ENCODE measurements around the gene PNPLA7.
"Not testable (repeated sequence)": the region's sequence is repeated elsewhere in the genome, so short reads cannot be mapped to it uniquely, and the experiment has no call there.

Gene PNPLA7

DNA sequence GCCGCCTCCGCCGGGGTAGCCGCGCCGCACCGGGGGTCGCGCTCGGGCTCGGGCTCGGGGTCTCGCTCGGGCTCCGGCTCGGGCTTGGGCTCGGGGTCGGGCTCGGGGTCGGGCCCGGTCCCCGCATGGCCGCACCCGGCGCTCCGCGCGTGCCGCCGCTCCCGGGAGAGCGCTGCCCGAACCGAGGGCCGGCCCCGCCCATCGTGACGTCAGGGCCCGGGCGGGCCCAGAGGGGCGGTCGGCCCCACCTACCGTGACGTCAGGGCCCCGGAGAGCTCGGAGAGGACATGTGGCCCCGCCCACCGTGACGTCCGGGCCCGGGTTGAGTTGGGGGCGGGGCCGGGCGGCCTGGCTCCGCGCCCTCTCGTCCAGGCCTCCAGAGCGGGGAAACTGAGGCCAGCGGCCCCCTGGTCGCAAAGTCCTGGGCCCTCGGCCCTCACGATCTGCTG lies 91.0 kb downstream of the PNPLA7 start, which contains the start of gene NSMF:
TSS of gene NSMF (minus strand) at position 183 of the 449 bp plus-strand sequence. CDS start 232 bp downstream, outside the sequence.
- intact Hi-C loops (cut with DNase I) = no loop called here
- DNase-seq = peak; percentile 84 to 99 (median 97)

DNA sequence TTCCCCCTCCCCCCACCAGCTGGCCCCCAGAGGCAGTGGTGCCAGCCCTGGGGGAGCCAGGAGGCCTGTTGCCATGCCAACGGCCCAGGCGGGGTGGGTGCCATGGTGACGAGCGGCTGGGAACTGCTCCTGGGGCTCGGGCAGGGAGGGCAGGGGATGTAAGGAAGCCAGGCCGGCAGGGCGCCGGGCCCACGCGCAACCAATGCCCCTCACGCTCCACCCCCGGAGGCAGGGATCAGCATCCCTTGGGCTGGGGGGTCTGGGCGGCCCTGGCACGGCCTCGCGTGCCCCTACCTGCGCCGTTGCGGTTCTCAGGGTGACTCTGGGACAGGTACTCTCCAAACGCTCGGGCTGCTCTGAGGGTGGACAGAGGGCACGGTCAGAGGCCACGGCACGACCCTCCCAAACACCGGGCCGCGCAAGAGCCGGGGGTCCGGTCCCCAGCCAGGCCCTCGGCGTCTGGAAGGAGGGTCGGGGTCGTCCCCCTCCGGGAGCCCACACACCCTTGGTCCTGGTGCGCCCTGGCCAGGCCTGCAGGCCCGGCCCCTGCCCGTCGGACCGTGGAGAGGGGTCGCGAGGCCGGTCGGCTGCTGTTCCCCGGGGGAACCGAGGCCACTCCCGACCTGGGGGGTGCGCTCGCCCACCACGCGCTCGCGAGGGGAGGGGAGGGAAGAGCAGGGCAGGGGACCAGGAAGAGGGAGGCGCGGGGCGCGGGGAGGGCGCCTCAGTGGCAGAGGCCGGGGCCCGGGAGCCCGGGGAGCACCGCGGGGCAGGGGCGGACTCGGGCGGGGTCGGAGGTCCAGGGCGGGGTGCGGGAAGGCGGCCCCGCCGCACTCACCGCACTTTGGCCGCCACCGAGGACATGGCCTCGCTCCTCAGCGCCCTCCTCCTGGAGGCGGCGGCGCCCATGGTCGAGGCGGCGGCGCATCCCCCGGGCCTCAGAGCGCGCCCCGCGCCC lies 91.7 kb downstream of the PNPLA7 start:
- intact Hi-C loops (cut with DNase I) = no loop called here
- peak; percentile 58 to 92 (median 81) for DNase-seq

DNA sequence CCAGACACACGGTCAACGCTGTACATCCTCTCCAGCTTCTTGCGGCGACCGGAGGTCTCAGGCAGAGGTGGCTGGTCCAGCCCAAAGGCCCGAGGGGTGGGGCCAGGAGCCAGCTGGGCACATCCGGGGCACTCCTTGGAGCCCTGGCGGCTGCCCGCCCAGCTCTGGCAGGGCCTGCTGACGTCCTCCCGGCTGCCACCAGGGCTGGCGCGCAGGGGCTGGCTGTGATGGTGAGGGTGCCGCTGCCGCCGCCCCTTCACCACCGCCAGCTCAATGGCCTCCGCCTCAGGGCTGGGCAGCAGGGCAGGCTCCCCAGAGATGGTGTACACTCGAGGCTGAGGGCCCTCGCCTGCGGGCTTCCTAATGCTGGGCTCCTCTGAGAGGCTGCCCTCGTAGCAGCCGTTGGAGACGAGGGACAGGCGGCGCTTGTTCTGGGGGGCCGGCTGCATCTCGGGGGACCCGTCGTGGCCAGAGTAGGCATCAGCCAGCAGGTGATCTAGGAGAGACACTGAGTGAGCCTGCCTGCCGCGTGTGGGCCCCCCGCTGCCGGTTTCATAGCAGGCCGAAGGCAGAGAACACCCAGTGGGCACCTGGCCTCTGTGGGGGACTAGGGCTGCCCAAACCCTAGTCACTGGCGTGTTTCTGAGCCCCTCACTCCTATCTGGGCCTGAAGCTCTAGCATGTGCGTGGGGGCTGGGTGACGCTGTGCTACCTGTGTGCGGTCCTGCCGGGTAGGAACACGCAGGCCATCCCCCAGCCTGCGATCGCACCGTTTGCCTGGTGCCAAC lies 92.6 kb downstream of the PNPLA7 start:
- peak in 3 of 42 donors; percentile 21 to 34 (median 32) for DNase-seq
- intact Hi-C loops (cut with DNase I) = no loop called here

DNA sequence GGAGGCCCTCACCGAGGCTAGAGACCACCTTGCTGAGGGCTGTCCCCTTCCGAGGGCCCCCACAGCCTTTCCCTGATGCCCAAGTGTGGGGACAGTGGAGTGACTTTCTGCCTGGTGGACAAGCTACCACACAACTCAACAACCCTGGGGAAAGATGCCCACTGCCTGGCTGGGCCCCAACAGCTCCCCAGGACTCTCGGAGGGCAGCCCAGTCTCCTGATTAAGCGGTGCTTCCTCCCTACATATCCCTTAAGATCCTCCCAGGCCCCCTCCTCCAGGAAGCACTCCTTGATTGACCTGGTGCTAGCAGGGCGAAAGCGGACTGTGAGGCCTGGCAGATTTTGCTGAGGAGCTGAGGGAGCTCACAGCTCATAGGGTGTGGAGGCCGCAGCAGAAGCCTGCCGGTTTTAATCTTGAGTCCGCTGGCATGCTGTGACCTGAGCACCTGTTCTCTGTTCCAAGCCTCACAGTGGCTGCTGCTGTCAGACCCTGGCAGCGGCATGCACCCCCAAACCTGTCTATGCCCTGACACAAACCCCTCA lies 93.3 kb downstream of the PNPLA7 start:
- intact Hi-C loops (cut with DNase I) = no loop called here
- peak in 1 of 42 donors; percentile 5 for DNase-seq

DNA sequence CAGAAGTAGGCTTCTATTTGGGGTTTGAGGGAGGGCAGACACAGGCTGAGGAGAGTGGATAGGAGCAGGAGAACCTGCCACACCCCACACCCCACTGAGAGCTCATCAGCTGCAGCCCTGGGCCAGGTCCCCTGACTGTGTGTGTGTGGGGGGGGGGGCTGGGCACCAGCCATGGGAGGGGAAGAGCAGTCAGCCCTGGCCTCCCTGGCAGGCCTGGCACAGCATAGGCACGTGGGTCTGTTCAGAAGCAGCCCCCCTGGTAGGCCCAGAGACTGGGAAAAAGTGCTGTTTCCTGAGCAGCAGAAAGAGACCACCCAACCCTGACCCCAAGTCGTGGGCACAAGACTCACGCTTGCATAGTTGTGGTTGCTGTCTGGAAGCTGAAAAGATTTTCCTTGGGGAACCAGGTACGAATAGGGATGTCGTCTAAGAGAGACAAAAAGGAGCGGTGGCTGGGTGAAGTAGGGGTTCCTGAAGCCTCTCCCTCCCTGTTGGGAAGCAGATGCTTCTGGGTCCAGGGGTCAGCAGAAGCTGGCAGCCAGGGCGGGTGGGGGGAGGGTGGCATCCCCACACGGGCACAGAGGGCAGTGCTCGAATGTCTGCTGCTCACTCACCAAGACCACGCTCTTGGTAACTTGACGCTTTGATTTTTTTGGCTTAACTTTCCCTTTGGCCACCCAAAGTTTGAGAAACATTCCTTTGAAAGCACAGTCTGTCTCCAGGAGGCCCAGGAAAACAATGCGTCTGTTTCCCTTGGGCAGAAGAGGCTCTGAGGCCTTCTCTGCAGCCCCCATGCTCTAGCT lies 93.9 kb downstream of the PNPLA7 start:
- intact Hi-C loops (cut with DNase I) = no loop called here
- DNase-seq = peak in 1 of 42 donors; percentile 14

DNA sequence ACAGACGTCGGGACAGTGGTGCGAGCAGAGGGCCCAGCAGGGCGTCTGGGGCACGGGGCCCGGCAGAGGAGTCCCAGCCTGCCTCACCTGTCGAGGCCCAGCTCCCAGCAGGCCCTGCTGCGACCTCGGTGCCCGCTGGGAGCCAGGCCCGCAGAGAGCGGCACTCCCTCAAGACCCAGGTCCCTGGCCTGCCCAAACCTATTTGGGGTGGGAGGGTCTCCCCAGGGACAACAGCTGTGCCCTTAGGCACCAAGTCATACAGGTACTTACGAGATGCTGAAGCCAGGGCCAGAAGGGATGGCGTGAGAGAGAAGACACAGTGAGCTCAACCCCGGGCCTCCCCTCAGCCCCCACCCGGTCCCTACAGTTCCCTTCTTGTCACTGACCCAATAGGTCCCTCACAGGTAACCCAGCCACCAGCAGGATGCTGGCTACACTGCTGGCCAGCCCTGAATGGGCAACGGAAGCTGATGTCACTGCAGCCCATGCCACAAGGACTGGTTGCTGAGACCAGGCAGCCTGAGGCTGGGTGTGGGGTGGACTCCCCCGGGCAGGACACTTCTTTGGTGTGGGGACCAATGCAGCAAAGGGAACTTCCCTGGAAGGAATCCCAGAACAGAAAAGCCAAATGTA lies 94.7 kb downstream of the PNPLA7 start:
- intact Hi-C loops (cut with DNase I) = no loop called here
- peak in 1 of 42 donors; percentile 6 for DNase-seq

DNA sequence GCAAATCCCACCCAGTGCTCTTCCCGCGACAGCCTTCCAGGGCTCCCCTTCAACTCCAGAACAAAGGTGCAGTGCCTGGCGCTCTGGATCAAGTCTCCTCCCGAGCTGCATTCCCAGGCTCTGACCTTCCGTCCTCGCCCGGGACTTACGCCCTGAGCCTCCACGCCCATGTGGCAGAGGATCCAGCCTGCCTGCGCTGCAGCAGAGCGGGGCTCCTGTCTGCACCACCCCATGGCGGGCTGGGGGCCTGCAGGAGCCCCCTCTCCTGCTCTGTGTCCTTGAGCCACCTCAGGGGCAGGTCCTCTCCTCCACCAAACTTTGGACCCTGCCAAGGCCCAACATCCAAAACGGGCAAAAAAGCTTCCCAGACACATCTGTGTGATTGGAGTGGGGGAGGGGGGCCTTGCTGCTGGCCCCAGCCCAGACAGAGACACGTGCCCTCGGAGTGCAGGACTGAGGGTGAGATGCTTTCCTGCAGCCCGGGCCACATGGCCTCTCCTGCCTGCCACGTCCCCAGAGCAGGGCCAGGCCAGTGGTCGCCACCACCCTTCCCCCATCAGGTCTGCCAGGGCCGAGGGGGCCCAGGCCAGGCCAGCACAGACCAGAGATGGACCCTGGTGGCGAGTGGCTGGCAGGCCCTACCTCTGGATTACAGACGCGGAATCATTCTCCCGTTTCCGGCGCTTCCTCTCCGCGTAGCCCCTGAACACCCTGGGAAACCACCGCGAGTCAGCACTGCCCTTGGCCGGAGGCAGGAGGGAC lies 95.4 kb downstream of the PNPLA7 start:
- intact Hi-C loops (cut with DNase I) = no loop called here
- DNase-seq = peak in 1 of 42 donors; percentile 8

DNA sequence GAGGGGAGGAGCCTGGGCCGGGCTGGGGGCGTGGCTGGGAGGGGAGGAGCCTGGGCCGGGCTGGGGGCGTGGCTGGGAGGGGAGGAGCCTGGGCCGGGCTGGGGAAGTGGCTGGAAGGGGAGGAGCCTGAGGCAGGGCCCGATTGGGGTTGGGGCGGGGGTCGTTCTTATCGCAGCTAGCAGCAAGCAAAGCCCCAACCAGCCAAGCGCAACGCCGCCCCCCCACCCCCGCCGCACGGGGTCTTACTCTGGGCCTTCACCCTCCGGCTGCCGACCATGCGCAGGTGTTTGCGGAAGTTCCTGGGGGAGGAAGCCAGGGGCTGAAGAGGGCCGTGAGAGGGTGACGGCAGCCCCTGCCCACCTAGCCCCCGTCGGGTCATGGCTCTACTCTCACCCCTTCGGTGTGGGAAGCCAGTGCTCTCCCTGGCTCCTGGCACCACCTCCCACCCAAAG lies 96.0 kb downstream of the PNPLA7 start:
- DNase-seq = peak in 6 of 42 donors; percentile 25 to 61 (median 39)
- intact Hi-C loops (cut with DNase I) = no loop called here

DNA sequence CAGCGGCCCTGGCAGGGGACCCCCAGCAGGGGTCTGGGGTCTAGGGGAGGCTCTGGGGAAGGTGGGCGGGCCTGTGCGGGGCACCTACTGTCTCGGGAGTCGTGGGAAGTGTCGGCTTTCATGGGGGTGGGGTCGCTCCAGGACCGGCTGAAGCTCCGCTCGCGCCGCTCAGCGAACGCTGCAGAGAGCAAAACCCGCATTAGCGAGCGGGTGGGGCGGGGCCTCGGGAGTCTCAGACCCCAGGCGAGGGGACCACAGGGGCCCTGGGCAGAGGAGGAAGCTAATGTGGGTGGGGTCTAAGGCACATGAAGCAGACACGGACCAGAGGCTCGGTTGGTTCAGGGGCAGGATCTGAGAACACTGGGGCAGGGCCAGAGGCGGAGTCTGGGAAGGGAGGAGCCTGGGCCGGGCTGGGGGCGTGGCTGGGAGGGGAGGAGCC lies 96.5 kb downstream of the PNPLA7 start:
- intact Hi-C loops (cut with DNase I) = no loop called here

DNA sequence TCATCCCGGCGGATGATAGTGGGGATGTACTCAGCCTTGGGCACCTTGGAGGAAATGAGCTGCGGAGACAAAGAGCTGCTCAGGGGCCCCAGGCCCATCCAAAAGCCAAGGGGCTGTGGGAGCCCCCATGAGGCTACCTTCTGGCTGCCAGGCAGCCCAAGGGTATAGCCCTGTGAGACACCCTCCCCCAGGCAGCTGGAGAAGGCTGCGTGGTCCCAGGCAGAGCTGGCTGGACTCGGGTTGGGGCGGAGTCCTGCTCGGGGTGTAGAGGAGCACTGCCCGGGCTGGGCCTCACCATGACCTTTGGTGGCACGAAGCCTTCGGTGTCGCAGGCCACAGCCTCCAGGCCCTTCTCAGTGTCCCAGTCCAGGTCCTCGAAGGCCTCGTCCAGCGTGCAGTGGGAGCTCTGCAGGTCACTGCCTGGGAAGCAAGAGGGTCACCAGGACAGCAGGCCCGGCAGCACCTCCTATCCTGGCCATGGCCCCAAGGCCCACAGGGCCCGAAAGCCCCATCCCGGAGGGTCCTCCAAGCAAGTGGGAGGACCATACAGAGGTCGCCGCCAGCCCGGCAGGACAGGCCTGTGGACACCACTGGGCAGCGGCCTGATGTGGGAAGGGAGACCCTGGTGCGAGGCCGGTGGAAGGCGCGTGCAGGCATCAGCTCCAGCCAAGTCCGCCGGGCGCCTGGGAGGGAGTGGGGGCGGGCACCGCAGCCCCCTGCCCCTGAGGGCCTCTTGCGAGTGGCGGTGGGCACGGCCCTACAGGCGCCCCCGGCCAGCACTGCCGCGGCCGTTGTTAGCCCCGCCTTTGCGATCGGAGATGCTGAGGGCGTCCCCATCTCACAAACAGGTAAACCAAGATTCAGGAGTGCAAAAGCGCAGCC lies 97.2 kb downstream of the PNPLA7 start:
- DNase-seq = peak in 1 of 42 donors; percentile 9
- intact Hi-C loops (cut with DNase I) = no loop called here

More for the DNA sequence above, 96.5 kb downstream of the PNPLA7 start:
- peak in 30 of 42 donors; percentile 36 to 76 (median 60) for DNase-seq

DNA sequence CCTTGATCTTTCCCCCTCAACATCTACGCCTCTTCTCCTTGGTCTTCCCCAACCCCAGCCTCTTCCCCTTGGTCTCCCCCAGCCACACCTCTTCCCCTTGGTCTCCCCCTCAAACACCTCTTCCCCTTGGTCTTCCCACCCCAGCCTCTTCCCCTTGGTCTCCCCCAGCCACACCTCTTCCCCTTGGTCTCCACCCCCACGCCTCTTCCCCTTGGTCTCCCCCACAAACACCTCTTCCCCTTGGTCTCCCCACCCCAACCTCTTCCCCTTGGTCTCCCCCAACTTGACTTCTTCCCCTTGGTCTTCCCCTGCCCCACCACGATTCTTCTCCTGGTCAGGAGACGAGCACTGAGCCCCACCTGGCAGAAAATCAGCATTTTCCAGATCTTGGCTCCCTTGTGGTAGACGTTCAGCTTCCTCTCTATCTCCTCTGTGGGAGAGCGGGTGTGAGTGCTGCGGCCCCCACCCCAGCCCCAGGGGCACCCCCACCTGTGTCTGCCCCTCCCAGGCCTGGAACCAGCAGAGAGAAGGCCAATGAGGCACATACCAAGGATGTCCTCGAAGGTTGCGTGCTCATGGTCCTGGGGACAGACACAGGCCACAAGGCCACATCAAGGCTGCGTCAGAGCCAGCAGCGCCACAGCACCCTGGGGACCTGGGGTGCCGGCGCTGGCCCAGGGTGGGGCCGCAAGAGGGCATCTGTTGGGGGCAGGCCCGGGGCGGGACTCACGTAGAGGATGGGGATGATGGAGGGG lies 98.0 kb downstream of the PNPLA7 start:
- no peak for DNase-seq
- intact Hi-C loops (cut with DNase I) = no loop called here

DNA sequence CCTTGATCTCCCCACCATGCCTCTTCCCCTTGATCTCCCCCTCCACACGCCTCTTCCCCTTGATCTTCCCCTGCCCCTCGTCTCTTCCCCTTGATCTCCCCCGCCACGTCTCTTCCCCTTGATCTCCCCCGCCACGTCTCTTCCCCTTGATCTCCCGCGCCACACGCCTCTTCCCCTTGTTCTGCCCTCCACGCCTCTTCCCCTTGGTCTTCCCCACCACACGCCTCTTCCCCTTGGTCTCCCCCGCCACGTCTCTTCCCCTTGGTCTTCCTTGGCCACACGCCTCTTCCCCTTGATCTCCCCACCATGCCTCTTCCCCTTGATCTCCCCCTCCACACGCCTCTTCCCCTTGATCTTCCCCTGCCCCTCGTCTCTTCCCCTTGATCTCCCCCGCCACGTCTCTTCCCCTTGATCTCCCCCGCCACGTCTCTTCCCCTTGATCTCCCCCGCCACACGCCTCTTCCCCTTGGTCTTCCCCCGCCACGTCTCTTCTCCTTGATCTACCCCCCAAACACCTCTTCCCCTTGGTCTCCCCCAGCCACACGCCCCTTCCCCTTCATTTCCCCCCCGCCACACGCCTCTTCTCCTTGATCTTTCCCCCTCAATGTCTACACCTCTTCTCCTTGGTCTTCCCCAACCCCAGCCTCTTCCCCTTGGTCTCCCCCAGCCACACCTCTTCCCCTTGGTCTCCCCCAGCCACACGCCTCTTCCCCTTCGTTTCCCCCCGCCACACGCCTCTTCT lies 98.8 kb downstream of the PNPLA7 start:
- intact Hi-C loops (cut with DNase I); DNase-seq: not testable (repeated sequence)

DNA sequence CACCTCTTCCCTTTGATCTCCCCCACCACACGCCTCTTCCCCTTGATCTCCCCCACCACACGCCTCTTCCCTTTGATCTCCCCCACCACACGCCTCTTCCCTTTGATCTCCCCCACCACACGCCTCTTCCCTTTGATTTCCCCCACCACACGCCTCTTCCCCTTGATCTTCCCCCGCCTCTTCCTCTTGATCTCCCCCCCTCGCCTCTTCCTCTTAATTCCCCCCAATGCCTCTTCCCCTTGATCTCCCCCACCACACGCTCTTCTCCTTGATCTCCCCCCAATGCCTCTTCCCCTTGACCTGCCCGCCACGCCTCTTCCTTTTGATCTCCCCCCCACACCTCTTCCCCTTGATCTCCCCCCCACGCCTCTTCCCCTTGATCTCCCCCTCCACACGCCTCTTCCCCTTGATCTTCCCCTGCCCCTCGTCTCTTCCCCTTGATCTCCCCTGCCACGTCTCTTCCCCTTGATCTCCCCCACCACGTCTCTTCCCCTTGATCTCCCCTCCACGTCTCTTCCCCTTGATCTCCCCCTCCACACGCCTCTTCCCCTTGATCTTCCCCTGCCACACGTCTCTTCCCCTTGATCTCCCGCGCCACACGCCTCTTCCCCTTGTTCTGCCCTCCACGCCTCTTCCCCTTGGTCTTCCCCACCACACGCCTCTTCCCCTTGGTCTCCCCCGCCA lies 99.5 kb downstream of the PNPLA7 start:
- intact Hi-C loops (cut with DNase I); DNase-seq: not testable (repeated sequence)

DNA sequence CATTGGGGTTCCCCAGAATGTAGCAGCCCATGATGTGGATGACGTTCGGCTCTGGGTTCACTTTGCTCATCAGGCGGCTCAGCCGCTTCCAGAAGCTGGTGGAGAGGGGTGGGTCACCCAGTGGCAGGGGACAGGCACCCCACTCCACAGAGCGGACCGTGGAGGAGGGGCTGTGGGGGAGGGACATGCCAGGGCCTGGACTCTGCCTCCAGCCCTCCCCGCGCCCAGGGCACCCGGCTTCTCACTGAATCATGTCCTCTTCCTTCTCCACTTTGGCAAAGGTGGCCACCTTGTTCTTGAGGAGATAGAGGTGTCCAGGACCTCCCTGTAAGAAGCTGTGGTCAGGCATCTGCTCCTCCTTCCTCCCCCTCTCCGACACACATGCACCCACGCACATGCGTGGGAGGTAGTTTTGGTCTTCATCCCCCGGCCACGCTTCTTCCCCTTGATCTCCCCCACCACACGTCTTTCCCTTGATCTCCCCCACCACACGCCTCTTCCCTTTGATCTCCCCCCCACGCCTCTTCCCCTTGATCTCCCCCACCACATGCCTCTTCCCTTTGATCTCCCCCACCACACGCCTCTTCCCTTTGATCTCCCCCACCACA lies 100.2 kb downstream of the PNPLA7 start:
- DNase-seq = no peak
- intact Hi-C loops (cut with DNase I) = no loop called here
